NOMO-1 treated with DMSO at 0.1 percent for 48 hours (cell line): ENCODE measurements around the gene THBS1.

ENCODE experiments used
- DNase-seq: peaks from one replicate; lab custom pipeline; 2025; ENCODE audit not compliant: unreplicated experiment; lab: John Stamatoyannopoulos, UW

The THBS1 gene

GRCh38 chr15:39628546-39629257 is 47.8 kb downstream of the THBS1 start:
- no peak for DNase-seq

- peak; percentile 65 for DNase-seq
These were observed 48.5 kb downstream of the THBS1 start for GRCh38 chr15:39629371-39629770.

GRCh38 chr15:39629906-39630305 is 49.0 kb downstream of the THBS1 start:
- DNase-seq: peak; percentile 5

GRCh38 chr15:39631357-39631756 is 50.5 kb downstream of the THBS1 start:
- DNase-seq: no peak

GRCh38 chr15:39638041-39638440 is 57.2 kb downstream of the THBS1 start:
- DNase-seq: no peak

GRCh38 chr15:39639037-39639436 is 58.2 kb downstream of the THBS1 start:
- DNase-seq: no peak

GRCh38 chr15:39640665-39641064 is 59.8 kb downstream of the THBS1 start:
- DNase-seq: no peak

GRCh38 chr15:39641191-39641889 is 60.5 kb downstream of the THBS1 start:
- DNase-seq: peak; percentile 92

- DNase-seq: no peak
These were observed 61.2 kb downstream of the THBS1 start for GRCh38 chr15:39642011-39642640.

- DNase-seq: no peak
These were observed 62.8 kb downstream of the THBS1 start for GRCh38 chr15:39643727-39644126.

GRCh38 chr15:39644136-39644535 is 63.3 kb downstream of the THBS1 start:
- no peak for DNase-seq

GRCh38 chr15:39645138-39645975 is 64.5 kb downstream of the THBS1 start:
- no peak for DNase-seq

GRCh38 chr15:39645976-39646257 is 65.0 kb downstream of the THBS1 start:
- DNase-seq: no peak

- no peak for DNase-seq
These were observed 65.5 kb downstream of the THBS1 start for GRCh38 chr15:39646425-39646824.
